Epithelial cell of esophagus (primary cell): Measurements from ENCODE around the gene ZDHHC3.

Source experiments
- DNase-seq: peaks from one replicate; pipeline ENCODE4 v3.0.0; 2010; ENCODE audit warnings: low read depth
- H3K4me3 ChIP-seq: 2 replicates; pipeline ENCODE4 v1.5.1; 2011; ENCODE audit warnings: mild to moderate bottlenecking, low read length, control low read depth
- TF ChIP-seq, protein P1 (sequence below): IDR thresholded peaks from 2 replicates; pipeline ENCODE4 v1.5.1; 2011; ENCODE audit warnings: low read depth, mild to moderate bottlenecking, low read length, control low read depth, inconsistent platforms; ENCODE audit not compliant: insufficient read depth; ENCODE audit errors: missing control alignments

ZDHHC3 gene, protein sequence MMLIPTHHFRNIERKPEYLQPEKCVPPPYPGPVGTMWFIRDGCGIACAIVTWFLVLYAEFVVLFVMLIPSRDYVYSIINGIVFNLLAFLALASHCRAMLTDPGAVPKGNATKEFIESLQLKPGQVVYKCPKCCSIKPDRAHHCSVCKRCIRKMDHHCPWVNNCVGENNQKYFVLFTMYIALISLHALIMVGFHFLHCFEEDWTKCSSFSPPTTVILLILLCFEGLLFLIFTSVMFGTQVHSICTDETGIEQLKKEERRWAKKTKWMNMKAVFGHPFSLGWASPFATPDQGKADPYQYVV

DNA sequence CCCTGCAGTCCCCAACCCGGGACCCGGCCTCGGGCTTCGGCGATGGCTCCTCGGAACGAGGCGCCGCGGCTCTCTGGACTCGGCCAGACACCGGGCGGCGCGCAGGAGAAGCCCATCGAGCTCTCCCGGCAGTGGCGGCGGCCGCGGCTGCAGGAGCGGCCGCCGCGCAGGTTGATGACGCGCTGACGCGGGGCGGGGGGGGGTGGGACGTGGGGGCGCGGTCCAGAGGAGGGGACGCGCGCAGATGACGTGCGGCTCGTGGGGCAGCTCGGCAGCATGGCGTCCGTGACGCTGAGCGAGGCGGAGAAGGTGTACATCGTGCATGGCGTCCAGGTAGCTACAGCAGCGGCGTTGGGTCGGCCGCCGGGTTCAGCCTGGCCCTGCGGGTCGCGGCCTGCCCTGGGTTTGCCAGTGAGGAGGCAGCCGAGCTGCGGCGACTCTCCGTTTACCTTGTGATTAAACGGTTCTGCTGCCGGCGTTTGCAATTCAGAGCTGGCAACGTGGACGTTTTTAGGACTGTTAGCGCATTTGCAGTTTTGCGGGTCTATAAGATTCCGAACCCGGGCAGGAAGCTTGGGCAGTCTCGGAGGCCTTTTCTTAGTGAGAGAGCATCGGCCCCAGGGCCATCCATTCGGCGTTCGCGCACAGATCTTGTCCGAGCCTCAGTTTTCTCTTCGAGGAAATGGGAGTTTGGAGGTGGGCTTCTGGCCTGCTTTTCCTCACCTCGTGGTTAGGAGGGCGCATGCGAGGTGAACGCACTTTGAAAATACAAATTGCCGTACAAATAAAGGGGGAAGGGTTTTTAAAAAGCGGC, at the start of gene ZDHHC3, which contains the start of gene EXOSC7:
ZDHHC3 (minus strand) TSS at position 173 of the 814 bp plus-strand sequence. CDS start 16,738 bp downstream, outside the sequence.
EXOSC7 (plus strand) TSS at position 243 of the 814 bp plus-strand sequence; CDS start at position 277, 34 bp downstream.
- DNase-seq, result peak; percentile 95
- TF ChIP-seq, protein P1, sequence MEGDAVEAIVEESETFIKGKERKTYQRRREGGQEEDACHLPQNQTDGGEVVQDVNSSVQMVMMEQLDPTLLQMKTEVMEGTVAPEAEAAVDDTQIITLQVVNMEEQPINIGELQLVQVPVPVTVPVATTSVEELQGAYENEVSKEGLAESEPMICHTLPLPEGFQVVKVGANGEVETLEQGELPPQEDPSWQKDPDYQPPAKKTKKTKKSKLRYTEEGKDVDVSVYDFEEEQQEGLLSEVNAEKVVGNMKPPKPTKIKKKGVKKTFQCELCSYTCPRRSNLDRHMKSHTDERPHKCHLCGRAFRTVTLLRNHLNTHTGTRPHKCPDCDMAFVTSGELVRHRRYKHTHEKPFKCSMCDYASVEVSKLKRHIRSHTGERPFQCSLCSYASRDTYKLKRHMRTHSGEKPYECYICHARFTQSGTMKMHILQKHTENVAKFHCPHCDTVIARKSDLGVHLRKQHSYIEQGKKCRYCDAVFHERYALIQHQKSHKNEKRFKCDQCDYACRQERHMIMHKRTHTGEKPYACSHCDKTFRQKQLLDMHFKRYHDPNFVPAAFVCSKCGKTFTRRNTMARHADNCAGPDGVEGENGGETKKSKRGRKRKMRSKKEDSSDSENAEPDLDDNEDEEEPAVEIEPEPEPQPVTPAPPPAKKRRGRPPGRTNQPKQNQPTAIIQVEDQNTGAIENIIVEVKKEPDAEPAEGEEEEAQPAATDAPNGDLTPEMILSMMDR, result no peak
- peak within 1 kb of the TSS; percentile 95 for H3K4me3 ChIP-seq

DNA sequence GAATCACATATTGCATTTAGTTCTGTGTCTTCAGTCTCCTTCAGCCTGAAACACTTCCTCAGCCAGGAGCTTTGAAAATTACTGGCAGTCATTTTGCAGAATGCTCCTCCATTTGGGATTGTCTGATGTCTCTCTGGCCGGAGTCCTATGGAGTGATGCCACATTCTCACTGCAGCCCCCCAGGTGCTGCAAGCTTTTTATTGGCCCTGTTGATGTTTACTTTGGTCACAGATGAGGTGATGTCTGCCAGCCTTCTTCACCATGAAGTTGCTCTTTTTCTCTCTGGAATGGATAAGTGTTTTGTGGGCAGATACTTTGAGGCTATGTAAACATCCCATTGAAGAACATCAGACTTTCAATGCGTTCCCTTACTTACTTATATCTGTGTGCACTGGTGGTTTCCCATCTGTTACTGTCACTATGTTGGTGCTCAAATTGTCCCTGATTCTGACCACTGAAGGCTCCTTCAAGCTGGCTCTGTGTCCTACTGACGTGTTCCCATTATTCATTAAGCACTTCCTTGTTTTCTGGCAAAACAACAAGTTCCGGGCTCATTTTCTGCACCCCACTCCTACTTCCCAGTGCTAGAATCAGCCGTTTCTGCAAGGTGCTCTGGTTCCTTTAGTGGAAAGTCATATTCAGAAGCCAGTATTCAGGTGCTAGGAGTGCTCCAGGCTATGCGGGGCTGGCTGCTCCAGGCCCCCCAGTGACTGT, 48.7 kb upstream of the ZDHHC3 start:
- TF ChIP-seq, protein P1, result no peak
- no peak overlapping the region for H3K4me3 ChIP-seq

DNA sequence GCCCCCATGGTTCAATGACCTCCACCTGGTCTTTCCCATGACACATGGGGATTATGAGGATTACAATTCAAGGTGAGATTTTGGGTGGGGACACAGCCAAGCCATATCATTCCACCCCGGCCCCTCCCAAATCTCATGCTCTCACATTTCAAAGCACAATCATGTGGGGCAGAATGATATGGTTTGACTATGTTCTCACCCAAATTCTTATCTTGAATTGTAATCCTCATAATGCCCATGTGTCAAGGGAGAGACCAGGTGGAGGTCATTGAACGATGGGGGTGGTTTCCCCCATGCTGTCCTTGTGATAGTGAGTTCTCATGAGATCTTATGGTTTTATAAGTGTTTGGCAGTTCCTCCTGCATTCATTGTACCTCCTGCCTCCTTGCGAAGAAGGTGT, 47.7 kb upstream of the ZDHHC3 start:
- H3K4me3 ChIP-seq, result no peak overlapping the region
- TF ChIP-seq, protein P1, result no peak
- no peak for DNase-seq

More for the DNA sequence above, 48.7 kb upstream of the ZDHHC3 start:
- DNase-seq, result no peak

DNA sequence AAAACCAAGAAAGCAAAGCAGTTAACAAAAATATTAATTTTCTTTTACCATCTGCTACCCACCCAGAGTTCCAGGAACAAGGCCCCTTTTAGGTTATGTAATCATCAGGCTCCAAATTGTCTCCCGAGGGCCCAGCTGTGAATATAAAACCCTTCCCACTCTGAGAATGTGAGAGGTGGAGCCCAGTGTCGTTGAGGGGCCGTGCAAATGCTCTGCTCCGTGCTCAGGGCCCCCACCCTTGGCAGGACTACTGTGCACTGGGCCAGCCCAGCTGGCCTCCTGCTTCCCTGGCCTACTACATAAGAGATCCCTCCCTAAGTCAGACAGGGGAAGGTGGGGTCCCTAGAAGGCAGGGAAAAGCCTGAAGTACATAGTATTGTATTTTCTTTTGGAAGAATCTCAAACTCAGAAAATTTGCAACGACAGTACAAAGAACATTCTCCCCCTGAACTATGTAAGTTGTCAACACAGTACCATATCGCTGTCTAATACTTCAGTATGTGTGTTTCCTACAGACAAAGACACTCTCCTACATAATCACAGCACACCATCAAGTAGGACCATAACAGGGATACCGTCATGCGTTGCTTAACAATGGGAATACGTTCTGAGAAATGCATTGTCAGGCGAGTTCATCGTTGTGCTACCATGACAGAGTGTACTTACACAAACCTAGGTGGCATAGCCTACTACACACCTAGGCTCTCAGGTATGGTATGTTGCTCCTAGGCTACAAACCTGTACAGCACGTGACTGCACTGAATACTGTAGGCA, 45.7 kb upstream of the ZDHHC3 start:
- no peak overlapping the region for H3K4me3 ChIP-seq
- TF ChIP-seq, protein P1, result no peak
- no peak for DNase-seq

DNA sequence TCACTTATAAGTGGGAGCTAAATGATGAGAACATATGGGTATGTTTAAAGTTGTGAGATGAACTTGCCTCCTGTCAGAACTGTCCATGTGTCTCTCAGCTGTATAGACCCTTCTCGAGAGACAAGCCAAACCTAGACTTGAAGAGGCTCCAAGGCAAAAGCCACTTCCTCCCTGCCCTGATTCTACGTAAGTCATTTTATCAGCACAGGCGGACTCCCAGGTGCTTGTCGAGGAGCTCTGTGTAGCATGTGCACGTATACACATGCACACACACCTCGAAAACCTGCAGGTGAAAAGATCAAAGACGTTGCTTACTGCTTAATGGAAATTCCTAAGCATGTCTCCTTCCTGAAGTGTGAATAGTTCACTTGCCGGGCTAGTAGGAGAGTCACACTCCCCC, 44.6 kb upstream of the ZDHHC3 start:
- TF ChIP-seq, protein P1, result no peak
- no peak overlapping the region for H3K4me3 ChIP-seq
- no peak for DNase-seq

DNA sequence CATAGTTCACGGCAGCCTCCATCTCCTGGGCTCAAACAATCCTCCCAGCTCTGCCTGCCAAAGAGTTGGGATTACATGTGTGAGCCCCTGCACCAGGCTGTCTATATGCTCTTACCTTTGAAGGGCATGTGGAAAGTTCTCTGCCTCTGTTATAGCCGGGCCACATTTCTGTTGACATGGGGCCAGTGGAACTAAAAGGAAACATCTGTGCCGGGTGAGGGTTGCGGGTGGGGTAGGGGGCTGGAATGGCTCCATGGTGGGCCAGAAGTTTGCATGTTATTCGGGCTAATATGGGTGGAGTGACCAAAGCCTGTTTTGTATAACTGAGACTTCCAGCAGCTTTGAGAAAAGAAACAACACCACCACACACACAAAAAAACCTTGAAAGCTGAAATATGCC, 41.8 kb upstream of the ZDHHC3 start:
- no peak overlapping the region for H3K4me3 ChIP-seq
- DNase-seq, result no peak
- TF ChIP-seq, protein P1, result no peak
